Gastroesophageal sphincter (tissue), 3 donors: ENCODE results near the gene IQSEC3.

ENCODE experiments used
- EP300 ChIP-seq: sonication (generic); formaldehyde crosslinking; IDR thresholded peaks from one replicate; pipeline ENCODE4 v1.6.1; 2017; ENCODE audit warnings: antibody characterized with exemption, mild to moderate bottlenecking
- POLR2AphosphoS5 ChIP-seq: sonication (generic); formaldehyde crosslinking; IDR thresholded peaks from one replicate; pipeline ENCODE4 v1.6.1; 2017; ENCODE audit warnings: antibody characterized with exemption
- TF ChIP-seq, protein P1 (sequence below), 4 experiments: fragments of 200-600 bp in 2 of 4; fragments of 450-650 bp in 2 of 4; sonication (generic) in 1 of 4; IDR thresholded peaks; one replicate each; pipeline ENCODE4 v1.5.1; 2017 to 2019; ENCODE audit warnings: antibody characterized with exemption in 4 of 4, mild to moderate bottlenecking in 2 of 4, moderate library complexity in 2 of 4

DNA sequence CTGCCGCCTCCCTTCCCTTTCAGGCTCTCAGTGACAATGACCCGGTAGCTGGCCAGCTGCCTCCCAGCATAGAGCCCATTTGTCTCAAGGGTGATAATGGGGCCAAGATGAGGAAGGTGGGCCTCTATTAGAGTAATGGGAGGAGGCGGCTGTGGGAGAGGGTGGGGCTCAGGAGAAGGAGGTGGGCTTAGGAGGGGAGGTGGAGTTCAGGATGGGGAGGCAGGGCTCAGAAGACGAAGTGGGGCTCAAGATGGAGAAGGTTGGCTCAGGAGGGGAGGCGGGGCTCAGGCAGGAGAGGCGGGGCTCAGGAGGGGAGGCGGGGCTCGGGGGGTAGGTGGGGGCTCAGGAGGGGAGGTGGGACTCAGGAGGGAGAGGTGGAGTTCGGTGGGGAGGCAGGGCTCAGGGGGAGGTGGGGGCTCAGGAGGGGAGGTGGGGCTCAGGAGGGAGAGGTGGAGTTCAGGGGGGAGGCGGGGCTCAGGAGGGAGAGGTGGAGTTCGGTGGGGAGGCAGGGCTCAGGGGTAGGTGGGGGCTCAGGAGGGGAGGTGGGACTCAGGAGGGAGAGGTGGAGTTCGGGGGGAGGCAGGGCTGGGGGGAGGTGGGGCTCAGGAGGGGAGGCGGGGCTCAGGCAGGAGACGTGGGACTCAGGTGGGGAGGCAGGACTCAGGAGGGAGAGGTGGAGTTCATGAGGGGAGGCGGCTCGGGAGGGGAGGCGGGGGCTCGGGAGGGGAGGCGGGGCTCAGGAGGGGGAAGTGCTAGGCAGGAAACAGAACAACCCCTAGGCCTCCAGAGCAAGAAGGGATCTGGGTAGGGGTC is 36.8 kb downstream of the IQSEC3 start:
- TF ChIP-seq, protein P1, sequence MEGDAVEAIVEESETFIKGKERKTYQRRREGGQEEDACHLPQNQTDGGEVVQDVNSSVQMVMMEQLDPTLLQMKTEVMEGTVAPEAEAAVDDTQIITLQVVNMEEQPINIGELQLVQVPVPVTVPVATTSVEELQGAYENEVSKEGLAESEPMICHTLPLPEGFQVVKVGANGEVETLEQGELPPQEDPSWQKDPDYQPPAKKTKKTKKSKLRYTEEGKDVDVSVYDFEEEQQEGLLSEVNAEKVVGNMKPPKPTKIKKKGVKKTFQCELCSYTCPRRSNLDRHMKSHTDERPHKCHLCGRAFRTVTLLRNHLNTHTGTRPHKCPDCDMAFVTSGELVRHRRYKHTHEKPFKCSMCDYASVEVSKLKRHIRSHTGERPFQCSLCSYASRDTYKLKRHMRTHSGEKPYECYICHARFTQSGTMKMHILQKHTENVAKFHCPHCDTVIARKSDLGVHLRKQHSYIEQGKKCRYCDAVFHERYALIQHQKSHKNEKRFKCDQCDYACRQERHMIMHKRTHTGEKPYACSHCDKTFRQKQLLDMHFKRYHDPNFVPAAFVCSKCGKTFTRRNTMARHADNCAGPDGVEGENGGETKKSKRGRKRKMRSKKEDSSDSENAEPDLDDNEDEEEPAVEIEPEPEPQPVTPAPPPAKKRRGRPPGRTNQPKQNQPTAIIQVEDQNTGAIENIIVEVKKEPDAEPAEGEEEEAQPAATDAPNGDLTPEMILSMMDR (IDR thresholded peaks at IDR 0.05), result no peak
- TF ChIP-seq EP300 (no peak), POLR2AphosphoS5 (no peak)
